Measurements from ENCODE around the gene CISD3.

CISD3 gene

DNA sequence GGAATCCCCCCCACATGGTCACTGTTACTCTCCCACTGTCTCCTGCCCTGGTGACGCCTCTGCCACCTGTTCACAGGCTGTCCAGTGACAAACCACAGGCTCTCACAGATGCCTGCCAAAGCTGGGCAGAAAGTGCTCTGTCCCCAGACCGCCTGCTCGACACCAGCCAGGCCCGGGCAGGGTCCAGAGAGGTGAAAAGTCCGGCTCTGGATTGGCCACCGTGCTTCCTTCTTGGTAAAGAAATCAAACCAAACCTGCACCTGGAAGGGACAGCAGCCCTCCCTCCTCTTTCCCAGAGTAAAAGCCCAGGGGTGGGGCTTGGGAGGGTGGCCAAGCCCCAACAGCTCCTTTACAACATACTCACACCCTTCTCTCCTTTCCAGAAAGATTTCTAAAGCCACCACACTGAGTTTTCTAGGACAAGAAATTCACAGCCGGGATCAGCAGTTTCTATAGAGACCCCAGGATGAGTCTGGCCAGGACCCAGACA is 11.8 kb downstream of the CISD3 start:
- DNase-seq = peak in 2 of 58 donors; percentile 26 to 31

GRCh38 chr17:38742411-38743308 is 12.5 kb downstream of the CISD3 start:
- peak in 6 of 58 donors; percentile 19 to 42 (median 40) for DNase-seq

DNA sequence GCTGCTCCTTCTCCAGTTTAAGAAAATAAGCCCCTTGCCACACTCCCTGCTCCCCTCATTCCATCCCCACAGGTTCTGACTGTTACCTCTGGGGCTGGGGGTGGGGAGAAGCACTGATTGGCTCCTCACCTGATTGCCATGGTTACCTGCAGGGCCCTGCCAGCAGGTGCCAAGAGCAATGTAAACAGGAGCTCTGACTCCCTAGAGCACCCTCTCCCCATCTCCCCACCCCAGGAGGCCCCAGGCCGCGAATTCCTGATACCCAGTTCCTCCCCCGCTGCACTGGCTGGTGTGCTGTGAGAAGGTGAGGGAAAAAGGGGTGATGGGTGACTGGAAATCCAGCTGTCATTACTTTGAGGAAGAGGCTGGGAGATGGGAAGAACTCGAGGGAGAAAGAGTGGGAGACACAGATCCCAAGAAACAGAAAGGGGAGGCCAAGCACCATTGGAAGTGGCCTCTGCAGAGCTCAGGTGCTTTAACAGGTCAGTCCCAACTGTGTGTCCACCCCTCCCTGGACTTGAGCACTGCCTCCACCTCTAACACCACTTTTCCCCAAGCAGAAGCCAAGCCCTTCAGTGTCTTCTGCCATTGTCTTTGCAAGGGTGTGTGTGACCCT is 13.5 kb downstream of the CISD3 start:
- DNase-seq = no peak

GRCh38 chr17:38745545-38745944 is 15.4 kb downstream of the CISD3 start:
- DNase-seq = peak in 1 of 58 donors; percentile 15

- DNase-seq = no peak
Measured at GRCh38 chr17:38746004-38746848, 16.1 kb downstream of the CISD3 start.

DNA sequence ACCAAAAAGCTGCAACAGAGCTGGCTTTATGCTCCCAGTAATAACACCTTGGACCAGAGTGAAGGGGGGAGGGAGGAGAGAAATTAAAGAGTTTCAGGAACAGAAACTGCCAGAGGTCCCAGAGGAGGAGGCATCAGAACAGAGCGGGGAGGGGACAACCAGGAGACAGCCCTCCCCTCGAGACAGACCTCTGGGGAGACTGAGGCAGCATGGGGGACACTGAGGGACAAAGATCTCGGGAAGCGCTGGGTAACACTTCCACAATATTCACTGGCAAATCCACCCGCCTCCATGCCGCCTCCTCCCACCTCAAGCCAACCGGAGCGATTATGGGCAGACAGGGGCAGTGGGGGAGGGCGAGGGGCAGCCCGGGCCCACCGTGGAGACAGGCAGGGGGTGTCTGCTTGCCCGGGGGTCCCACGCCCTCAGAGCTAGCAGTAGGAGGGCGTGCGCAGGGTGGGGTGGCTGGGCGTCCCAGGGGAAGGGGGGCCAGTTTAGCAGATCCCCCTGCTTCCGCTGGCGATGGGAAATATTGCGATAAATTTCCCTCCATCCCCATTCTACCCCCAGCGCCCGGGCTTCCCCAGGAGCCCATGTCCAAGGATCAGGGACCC is 16.8 kb downstream of the CISD3 start:
- DNase-seq = no peak

DNA sequence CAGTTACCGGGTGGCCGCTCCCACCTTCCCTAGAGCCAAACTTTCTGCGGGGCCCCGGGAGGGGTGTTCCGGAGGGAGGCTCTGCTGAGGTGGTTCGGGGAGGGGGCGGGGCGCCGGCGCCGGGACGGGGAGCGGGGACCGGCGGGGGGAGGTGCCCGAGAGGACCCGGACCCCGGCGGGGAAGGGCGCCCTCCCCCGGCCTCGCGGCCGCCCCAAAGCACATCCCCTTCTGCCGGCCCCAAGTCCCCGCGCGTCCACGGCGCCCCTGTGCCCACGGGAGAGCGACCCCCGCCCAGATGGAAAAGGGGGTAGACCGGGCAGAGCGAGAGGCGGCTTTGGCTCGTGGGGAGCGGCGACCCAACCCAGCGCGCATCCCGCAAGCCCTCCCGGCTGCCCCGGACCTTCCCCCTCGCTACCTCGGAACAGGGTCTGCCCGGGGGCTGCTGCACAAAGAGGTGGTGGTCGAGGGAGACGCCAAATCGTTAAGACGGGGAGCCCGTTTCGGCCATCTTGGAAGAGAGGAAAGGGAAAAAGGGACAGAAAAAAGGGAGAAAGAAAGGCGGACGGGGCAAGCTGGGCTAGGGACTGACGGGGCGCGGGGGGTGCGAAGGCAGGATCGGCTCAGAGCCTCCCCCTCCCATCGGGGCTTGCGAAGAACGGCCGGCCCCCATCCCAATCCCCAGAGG is 17.5 kb downstream of the CISD3 start:
- peak in 1 of 58 donors; percentile 48 for DNase-seq

GRCh38 chr17:38748149-38748891 is 18.2 kb downstream of the CISD3 start, which contains the start of gene PCGF2:
TSS of gene PCGF2 (minus strand) at chr17:38748336. CDS start at chr17:38740402, 7,934 bp downstream.
- peak in 52 of 58 donors; percentile 18 to 87 (median 61) for DNase-seq

- no peak for DNase-seq
Measured at GRCh38 chr17:38748892-38749222, 18.7 kb downstream of the CISD3 start.

- peak in 29 of 58 donors; percentile 24 to 67 (median 42) for DNase-seq
Measured at GRCh38 chr17:38749223-38750043, 19.3 kb downstream of the CISD3 start.

DNA sequence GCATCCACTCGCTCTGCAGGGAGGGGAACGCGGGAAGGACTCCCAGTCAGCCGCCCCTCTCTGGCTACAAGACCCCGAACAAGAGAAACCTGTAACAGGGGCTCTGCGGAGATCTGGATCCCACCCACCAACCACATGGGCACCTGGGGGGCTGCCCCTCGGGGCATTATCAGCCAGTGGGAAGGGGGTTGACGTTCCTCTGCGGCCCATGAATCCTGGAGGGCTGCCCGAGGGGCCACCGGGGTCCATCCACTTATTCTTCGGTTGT is 19.8 kb downstream of the CISD3 start:
- no peak for DNase-seq

DNA sequence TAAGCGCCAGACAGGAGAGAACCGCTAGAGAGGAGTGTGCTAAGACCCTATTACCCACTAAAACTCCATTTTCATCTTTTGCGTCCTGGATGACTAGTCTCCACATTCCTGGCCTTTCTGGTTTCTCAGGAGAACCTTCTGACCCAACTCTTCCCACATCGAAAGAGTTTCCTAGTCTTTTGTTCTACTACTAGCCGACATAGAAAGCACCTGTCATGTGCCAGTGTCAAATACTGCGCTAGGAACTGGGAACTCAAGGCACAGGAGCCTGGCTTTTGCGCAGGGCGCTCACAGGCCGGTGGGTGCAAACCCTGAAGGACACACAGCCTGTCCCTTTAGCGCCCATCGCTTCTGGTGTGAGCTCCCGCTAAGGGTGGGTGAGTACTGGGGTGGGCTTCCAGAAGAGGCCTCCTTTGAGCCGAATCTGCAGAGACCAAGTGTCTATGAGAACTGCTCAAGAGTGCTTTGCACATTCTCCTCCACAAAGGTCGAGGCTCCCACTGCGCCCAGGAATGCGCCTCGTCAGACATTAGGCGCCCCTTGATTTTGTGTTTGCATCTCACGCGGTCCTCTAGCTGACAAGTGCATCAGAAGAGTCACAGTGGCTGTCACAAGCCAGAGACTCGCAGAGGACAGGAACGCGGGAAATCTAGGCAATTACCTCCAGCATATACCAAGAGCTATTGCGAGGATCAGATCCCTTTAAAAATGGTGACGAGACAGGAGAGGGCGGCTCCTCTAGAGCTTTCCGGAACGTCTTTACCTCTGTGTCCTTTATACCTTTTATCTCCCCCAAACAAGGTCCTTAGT is 20.4 kb downstream of the CISD3 start:
- DNase-seq = peak in 7 of 58 donors; percentile 17 to 55 (median 33)

DNA sequence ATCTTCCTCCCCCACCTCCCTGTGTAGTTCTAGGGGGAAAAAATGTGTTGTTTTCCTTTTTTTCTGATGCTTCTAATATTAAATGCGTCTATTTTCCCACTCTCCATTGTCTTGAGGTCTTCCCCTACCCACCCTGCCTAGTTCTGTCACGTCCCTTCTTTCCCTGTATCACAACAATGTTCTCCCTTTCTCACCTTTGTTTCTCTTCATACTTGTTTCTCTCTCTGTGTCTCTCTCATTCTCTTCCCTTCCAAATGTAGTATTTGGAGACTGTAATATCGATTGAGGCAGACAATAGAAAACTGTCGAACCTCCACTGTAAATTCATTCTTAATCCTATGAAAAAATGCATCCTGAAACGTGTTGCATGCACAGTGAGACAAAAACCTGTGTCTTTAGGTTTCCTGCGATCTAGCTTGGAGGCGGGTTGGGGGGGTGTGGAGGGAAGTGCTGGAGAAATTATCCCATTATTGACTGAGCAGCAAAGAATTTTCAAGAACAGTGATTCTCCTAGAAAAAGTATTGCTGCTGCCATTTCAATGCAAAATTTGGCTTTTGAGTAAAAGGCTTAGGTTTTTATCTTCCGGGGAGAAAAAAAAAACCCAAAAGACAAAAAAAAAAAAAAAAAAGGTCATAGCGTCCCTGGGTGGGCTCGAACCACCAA is 21.1 kb downstream of the CISD3 start:
- no peak for DNase-seq

- peak in 55 of 58 donors; percentile 44 to 87 (median 70) for DNase-seq
Measured at GRCh38 chr17:38751808-38752307, 21.7 kb downstream of the CISD3 start.

- DNase-seq = peak; percentile 80 to 100 (median 98)
Measured at GRCh38 chr17:38752308-38753070, 22.3 kb downstream of the CISD3 start, which contains the start of gene PSMB3. TSS of gene PSMB3 (plus strand) at chr17:38752741. CDS start at chr17:38752827, 86 bp downstream.

DNA sequence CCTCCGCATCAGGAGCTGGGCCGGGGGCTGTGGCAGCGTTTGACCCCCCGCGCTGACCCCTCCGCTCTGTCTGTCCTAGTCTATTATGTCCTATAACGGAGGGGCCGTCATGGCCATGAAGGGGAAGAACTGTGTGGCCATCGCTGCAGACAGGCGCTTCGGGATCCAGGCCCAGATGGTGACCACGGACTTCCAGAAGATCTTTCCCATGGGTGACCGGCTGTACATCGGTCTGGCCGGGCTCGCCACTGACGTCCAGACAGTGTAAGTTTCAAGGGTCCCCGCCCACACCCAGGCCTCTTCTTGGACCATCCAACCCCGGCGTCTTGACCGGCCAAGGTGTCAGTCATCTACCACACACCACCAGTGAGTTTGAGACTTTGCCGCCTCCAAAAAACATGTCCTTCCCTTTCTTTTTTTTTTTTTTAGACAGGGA is 22.9 kb downstream of the CISD3 start:
- DNase-seq = no peak
